ENCODE data around the gene MMP24OS.
A peak's percentile ranks its signal among the peaks of the same experiment; 100 is the strongest.

Gene MMP24OS

GRCh38 chr20:35290887-35291417 lies 13.0 kb upstream of the MMP24OS start:
- DNase-seq (ENCODE audit: low spot score): no peak

DNA sequence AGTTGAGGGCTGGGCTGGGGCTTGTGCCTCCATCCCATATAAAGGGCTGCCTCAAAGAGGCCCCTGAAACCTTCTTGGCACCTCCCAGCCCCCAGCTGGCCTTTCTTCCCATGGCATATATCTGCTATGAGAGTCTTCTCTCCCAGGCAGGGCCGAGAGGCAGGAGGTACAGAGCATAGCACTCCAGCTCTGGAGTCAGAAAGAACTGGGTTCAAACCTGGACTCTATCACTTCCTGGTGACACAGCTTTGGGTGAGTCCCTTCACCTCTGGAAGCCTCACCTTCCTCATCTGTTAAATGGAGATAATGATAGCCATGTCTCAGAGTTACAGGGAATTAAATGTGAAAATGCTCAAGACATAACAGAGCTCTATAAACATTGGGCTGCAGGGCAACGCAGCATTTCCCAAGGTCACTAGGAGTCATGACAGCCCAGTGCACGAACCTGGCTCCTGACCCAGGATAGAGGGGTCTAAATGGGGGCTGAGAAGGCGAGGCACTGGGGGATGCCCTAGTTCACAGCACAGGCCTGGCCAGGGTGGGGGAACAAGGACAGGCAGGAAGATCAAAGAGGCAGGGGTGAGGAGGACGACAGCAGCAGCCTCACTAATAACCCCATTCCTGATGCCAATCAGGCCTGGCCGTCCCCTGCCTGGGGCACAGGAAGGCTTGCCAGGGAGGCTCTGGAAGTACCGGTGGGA lies 12.4 kb upstream of the MMP24OS start:
- DNase-seq (ENCODE audit: low spot score): no peak

- DNase-seq (ENCODE audit: low spot score): no peak
These were observed 10.6 kb upstream of the MMP24OS start for GRCh38 chr20:35288325-35289060.

- DNase-seq (ENCODE audit: low spot score): no peak
These were observed 9.8 kb upstream of the MMP24OS start for GRCh38 chr20:35287509-35288324.

GRCh38 chr20:35286899-35287508 lies 9.1 kb upstream of the MMP24OS start:
- DNase-seq (ENCODE audit: low spot score): no peak

DNA sequence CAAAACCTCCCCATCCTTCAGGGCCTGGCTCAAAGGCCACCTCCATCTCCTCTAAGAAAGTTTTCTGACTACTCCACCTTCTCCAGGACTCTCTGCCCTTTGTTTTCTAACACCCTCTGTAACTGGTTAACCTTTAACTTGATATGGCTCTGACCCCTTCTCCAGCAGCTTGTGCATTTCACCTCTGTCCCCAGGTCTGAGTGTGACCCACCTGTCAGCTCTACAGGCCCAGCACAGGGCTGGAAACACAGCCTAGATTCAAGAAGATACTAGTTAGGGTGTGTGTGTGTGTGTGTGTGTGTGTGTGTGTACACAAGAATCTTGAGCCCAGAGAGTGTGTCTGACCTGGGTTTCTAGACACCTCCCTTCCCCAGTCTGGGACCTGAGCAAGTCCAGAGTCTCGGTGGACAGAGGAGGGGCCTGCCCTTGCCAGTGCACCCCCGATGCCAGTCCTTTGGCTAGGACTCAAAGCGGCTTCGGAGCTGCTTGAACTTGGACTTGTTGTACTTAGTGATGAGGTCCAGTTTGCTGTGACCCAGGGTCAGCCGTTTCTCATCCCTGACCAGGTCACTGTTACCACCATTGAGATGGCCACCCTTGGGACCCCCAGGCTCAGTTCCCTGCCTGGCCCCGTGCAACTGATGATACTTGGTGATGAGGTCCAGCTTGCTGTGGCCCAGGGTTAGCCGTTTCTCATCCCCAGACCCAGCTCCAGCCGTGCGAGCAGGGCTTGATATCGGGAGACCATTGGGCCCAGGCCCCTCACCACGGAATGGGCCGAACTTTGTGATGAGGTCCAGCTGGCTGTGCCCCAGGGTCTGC lies 8.4 kb upstream of the MMP24OS start:
- DNase-seq (ENCODE audit: low spot score): no peak

DNA sequence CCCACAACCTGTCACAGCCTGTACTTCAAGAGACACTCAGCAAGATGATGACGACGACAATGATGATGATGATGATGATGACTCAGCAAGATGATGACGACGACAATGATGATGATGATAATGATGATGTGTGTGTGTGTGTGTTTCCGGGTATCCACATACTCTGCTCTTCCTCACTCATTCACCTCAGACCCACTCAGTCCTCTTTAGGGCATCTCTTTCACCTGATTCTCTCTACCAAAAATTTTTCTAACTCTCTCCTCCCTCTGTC lies 7.8 kb upstream of the MMP24OS start:
- no peak for DNase-seq (ENCODE audit: low spot score)

DNA sequence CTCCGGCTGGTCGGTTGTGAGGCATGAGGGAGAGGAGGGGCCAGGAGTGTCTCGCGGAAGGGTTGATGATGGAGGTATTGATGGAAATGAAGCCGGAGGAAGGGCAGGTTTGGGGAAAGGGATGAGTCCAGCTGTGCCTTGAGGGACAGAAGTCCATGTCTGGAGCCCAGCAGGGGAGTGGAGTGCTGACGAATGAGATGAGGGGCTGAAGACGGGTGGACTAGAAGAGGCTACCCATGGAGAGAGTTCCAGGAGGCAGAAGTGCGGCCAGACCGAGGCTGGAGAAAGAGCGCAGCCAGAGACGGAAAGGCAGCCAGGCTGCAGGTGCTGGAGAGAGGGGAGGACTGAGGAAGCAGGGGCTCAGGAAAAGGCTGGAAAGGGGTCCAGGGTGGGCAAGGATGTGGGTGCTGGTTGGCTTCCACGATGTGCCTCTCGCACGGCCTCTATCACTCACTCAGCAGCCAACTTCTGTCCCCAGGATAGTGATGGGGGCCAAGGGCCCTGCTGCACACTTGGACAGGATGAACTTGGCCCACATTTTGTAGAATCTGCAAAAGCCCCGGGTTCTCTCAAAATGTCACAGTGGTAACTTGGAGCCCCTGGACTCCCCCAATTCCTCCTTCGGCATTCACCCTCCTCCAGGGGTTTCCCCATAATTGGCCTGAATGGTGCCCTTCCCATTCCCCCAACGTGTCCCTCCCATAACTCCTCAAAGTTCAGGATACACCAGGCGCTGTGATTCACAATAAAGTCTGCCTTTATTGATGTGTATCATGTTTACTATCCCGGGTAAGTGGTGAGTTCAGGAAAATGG lies 7.3 kb upstream of the MMP24OS start:
- DNase-seq (ENCODE audit: low spot score): no peak

DNA sequence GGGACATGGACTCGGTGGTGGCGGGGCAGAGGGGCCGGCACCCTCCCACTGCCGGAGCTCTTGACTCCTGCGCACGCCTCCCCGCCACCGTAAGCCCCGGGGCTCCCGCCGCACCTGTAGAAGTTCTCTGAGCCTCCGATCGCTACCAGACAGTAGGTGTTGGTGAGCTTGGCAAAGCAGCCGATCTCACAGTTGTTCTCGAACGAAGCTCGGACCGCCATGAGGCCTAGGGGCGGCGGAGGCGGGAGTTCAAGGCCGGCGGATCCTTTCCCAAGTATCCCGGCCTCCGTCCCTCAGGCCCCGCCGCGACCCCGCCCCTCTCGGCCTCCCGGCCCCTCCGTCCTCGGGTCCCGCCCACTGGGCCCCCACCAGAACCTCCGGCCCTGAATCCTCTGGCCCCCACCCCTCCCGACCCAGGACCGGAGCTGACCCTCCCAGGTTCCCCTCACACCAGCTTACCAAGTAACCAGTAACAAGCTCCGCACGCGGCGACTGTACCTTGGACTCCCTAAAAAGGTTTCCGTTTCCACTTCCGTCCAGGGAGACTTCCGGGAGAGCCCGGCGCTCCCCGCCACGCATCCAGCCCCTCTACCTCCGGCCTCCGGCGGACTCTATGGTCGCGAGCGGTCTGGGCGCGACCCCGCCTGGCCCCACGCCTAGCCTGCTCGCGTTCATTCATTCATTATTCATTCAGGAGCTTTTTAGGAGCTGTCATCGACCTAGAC lies 6.5 kb upstream of the MMP24OS start, which contains the start of gene EIF6:
EIF6 (minus strand) TSS at position 506 of the 725 bp plus-strand sequence; CDS start at position 221, 285 bp downstream.
- DNase-seq (ENCODE audit: low spot score): peak; percentile 69

- no peak for DNase-seq (ENCODE audit: low spot score)
These were observed 5.7 kb upstream of the MMP24OS start for GRCh38 chr20:35283441-35284266.

DNA sequence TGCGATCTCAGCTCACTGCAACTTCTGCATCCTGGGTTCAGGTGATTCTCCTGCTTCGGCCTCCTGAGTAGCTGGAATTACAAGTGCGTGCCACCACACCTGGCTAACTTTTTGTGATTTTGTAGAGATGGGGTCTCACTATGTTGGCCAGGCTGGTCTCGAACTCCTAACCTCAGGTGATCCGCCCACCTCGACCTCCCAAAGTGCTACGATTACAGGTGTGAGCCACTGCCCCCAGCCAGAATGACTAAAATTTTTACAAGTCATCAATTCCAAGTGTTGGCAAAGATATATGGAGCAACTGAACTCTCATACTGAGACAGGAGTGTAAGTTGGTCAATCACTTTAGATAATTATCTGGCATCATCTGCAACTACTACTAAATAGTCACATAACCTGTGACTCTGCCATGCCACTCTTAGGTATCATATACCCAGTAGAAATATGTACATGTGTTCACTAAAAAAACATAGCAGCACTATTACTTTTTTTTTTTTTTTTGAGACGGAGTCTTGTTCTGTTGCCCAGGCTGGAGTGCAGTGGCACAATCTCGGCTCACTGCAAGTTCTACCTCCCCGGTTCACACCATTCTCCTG lies 3.7 kb upstream of the MMP24OS start:
- DNase-seq (ENCODE audit: low spot score): no peak

GRCh38 chr20:35280523-35280922 lies 2.6 kb upstream of the MMP24OS start:
- no peak for DNase-seq (ENCODE audit: low spot score)

DNA sequence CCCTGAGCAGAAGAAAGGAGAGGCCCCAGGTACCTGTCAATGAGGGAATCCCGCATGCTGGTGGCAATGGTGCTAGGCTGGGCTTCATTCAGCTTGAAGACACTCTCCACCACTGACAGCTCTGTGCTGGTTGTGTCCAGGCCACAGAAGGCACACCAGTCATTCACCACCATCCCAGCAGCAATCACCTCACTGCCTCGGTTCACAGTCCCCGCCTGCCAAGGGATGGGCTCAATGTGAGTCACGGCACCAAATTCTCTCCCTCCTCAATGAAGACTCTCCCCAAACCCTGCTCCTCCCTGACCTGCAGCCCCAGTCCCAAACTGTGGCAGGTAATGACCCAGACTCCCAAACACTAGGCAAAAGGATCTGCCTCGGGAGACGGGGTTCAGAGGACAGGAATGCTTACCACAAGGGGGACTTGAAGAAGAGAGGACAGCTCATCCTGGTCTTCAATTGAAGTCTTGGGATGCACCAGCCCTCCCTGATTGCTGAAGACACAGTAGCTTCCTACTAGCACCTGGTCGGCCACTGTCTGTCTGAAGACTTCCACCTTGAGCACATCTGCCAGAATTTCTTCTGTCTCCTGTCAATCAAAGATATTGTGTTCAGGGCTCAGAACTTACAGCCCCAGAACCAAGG lies 1.7 kb upstream of the MMP24OS start:
- DNase-seq (ENCODE audit: low spot score): no peak

DNA sequence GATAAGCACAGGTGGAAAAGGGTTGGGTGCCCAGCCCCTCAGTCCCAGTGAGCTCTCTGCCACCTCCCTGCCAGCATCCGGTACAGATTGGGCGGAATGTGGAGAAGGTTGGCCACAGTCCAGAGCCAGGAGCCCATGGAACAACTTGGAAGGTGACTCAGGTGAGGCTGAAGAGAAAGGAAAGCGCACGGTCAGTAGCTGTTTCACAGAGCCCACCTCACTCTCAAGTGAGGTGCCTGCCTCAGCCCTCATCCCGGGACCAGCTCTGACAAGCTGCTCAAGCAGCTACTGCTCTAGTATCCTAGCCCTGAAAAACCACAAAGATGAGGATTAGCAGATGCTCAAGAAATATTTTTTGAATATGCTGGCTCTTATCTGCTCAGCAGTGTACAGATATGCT lies 1.1 kb upstream of the MMP24OS start:
- no peak for DNase-seq (ENCODE audit: low spot score)

DNA sequence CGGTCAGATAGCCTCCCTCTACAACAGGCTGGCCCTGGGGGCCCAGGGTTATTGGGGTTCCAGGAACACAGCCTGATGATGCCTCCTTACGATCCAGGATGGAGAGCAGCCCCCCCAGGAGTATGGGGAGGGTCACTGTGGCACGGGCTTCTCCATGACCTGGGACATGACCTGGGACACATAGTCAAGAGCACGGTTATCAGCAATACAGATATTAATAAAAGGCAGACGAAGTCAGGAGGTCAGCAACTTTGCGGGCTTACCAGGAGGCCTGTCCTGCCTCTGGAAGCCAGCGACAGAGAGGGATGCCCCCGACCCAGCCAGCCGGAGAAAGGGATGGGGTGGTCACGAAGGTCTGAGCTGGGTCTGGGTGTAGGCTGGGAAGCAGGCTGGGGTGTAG lies 795 bp downstream of the MMP24OS start:
- DNase-seq (ENCODE audit: low spot score): no peak

GRCh38 chr20:35276408-35276807 lies 1.5 kb downstream of the MMP24OS start:
- DNase-seq (ENCODE audit: low spot score): no peak

- no peak for DNase-seq (ENCODE audit: low spot score)
These were observed 2.1 kb downstream of the MMP24OS start for GRCh38 chr20:35275741-35276251.
